ENCODE measurements around the gene HINFP. TPM values are rescaled to one million over a fixed set of nuclear protein-coding genes. Genes with fewer than 3 reads are reported as not detected.

Gene HINFP
- total and polyA plus RNA-seq, 9 of the 15 experiments (the other 6 are each of a cell fraction or from before 2014, with no cell fraction given): 13.8 to 34.1 (median 22.5) TPM

GRCh38 chr11:119115484-119116234 lies 5.7 kb upstream of the HINFP start (continued):
- TF ChIP-seq, protein P1, sequence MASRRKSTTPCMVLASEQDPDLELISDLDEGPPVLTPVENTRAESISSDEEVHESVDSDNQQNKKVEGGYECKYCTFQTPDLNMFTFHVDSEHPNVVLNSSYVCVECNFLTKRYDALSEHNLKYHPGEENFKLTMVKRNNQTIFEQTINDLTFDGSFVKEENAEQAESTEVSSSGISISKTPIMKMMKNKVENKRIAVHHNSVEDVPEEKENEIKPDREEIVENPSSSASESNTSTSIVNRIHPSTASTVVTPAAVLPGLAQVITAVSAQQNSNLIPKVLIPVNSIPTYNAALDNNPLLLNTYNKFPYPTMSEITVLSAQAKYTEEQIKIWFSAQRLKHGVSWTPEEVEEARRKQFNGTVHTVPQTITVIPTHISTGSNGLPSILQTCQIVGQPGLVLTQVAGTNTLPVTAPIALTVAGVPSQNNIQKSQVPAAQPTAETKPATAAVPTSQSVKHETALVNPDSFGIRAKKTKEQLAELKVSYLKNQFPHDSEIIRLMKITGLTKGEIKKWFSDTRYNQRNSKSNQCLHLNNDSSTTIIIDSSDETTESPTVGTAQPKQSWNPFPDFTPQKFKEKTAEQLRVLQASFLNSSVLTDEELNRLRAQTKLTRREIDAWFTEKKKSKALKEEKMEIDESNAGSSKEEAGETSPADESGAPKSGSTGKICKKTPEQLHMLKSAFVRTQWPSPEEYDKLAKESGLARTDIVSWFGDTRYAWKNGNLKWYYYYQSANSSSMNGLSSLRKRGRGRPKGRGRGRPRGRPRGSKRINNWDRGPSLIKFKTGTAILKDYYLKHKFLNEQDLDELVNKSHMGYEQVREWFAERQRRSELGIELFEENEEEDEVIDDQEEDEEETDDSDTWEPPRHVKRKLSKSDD (conservative IDR thresholded peaks at IDR 0.05; ENCODE audit: low read length): no peak
- TF ChIP-seq MCM5 (IDR thresholded peaks at IDR 0.05; ENCODE audit: low read depth) (no peak), NFXL1 (CRISPR knock-in tag; IDR thresholded peaks at IDR 0.05) (no peak), DNMT1 (IDR thresholded peaks at IDR 0.05) (no peak), GATA2 (CRISPR knock-in tag; IDR thresholded peaks at IDR 0.05) (no peak), NFE2L1 (tag; IDR thresholded peaks at IDR 0.05; ENCODE audit: borderline replicate concordance, low read depth) (no peak), ZNF444 (CRISPR knock-in tag; IDR thresholded peaks at IDR 0.05) (no peak), CBFB (CRISPR knock-in tag; IDR thresholded peaks at IDR 0.05) (no peak), SIN3B (IDR thresholded peaks at IDR 0.05; ENCODE audit: low read depth) (no peak), HNRNPUL1 (IDR thresholded peaks at IDR 0.05; ENCODE audit: low read length) (no peak), E2F8 (IDR thresholded peaks at IDR 0.05; ENCODE audit: low read depth, partially characterized antibody) (no peak), SP1 (CRISPR knock-in tag; IDR thresholded peaks at IDR 0.05) (no peak), DEAF1 (CRISPR knock-in tag; IDR thresholded peaks at IDR 0.05) (no peak), FOXK1 (CRISPR knock-in tag; IDR thresholded peaks at IDR 0.05; ENCODE audit: borderline replicate concordance) (no peak), GTF2F1 (IDR thresholded peaks at IDR 0.05; ENCODE audit: low read depth, low read length) (no peak)
- TF ChIP-seq, protein P2, sequence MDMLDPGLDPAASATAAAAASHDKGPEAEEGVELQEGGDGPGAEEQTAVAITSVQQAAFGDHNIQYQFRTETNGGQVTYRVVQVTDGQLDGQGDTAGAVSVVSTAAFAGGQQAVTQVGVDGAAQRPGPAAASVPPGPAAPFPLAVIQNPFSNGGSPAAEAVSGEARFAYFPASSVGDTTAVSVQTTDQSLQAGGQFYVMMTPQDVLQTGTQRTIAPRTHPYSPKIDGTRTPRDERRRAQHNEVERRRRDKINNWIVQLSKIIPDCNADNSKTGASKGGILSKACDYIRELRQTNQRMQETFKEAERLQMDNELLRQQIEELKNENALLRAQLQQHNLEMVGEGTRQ (CRISPR knock-in tag; IDR thresholded peaks at IDR 0.05): no peak
- TF ChIP-seq, protein P3, sequence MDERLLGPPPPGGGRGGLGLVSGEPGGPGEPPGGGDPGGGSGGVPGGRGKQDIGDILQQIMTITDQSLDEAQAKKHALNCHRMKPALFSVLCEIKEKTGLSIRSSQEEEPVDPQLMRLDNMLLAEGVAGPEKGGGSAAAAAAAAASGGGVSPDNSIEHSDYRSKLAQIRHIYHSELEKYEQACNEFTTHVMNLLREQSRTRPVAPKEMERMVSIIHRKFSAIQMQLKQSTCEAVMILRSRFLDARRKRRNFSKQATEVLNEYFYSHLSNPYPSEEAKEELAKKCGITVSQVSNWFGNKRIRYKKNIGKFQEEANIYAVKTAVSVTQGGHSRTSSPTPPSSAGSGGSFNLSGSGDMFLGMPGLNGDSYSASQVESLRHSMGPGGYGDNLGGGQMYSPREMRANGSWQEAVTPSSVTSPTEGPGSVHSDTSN (CRISPR knock-in tag; IDR thresholded peaks at IDR 0.05; ENCODE audit: low read depth): no peak
- TF ChIP-seq, protein P3 (tag; conservative IDR thresholded peaks at IDR 0.05; ENCODE audit: low read depth): no peak
